HUES64 (cell line): ENCODE results near the gene C16orf74.

ENCODE experiments used
- H3K27ac ChIP-seq: 2 replicates; pipeline ENCODE4 v1.7.0; 2013; ENCODE audit warnings: low read depth, low read length, inconsistent platforms
- H3K27me3 ChIP-seq: 2 replicates; pipeline ENCODE4 v1.6.1; 2013; ENCODE audit warnings: mild to moderate bottlenecking, low read length; ENCODE audit not compliant: insufficient read depth
- H3K36me3 ChIP-seq: 2 replicates; pipeline ENCODE4 v1.6.1; 2013; ENCODE audit warnings: mild to moderate bottlenecking, low read length; ENCODE audit not compliant: insufficient read depth
- H3K4me1 ChIP-seq: 2 replicates; pipeline ENCODE4 v1.6.1; 2013; ENCODE audit warnings: mild to moderate bottlenecking, low read length, moderate library complexity; ENCODE audit not compliant: insufficient read depth
- H3K4me3 ChIP-seq: 2 replicates; pipeline ENCODE4 v1.5.1; 2013; ENCODE audit warnings: mild to moderate bottlenecking, low read length, moderate library complexity
- H3K9ac ChIP-seq: 2 replicates; pipeline ENCODE4 v1.6.1; 2013; ENCODE audit warnings: mild to moderate bottlenecking, low read depth, low read length
- H3K9me3 ChIP-seq: 2 replicates; pipeline ENCODE4 v1.6.1; 2013; ENCODE audit warnings: low read depth, low read length; ENCODE audit not compliant: insufficient read depth
- WGBS: fragments of 150-250, 120-280 bp; methylation state at CpG from one replicate; pipeline ENCODE4 v1.1.7; 2013; ENCODE audit warnings: missing lambda C conversion rate; 5-methylcytosine and 5-hydroxymethylcytosine counted together

Gene C16orf74

DNA sequence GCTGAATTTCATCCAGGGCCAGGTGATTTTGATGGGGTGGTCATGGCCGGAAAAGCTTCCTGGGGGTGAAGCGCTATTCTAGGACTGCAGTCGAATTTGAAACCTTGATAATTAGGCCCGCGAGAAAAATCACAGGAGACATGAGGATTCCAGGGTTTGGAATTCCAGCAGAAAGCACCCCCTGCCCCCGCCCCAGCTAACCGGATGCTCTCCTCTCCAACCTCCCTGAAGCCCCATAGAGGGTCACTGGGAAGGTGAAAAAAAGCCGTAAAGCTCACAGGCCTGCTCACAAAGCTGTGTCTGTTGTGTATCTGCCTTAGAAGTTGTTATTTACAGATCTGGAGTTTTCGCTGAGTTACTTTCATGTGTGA, 61.0 kb downstream of the C16orf74 start:
- Histone ChIP-seq H3K27ac (no peak overlapping the region), H3K9ac (no peak overlapping the region), H3K4me3 (no peak overlapping the region), H3K27me3 (0 out of 2 replicates have a peak, but pooled peaks cover 6% of the 10 kb centered on the region), H3K4me1 (no peaks in the 10 kb centered on the region), H3K9me3 (no peaks in the 10 kb centered on the region), H3K36me3 (peaks cover 13% of the 10 kb centered on the region; the same call in 1 of the 2 replicates)
- WGBS, result 65% methylated on average over 9 of the region's 9 CpGs

GRCh38 chr16:85689285-85689949, 61.5 kb downstream of the C16orf74 start:
- H3K4me1 ChIP-seq, result no peaks in the 10 kb centered on the region
- peak overlapping the region; percentile 46 for H3K4me3 ChIP-seq
- WGBS, result 52% methylated on average over 27 of the region's 27 CpGs
- H3K36me3 ChIP-seq, result peaks cover 15% of the 10 kb centered on the region
- no peak overlapping the region for H3K27ac ChIP-seq
- 0 out of 2 replicates have a peak, but pooled peaks cover 6% of the 10 kb centered on the region for H3K27me3 ChIP-seq
- no peaks in the 10 kb centered on the region for H3K9me3 ChIP-seq
- H3K9ac ChIP-seq, result no peak overlapping the region

- no peaks in the 10 kb centered on the region for H3K9me3 ChIP-seq
- peak within 1 kb of the TSS; percentile 89 for H3K27ac ChIP-seq
- WGBS, result 1% methylated on average over 86 of the region's 86 CpGs
- peaks cover 21% of the 10 kb centered on the region for H3K36me3 ChIP-seq
- H3K4me1 ChIP-seq, result no peaks in the 10 kb centered on the region
- H3K4me3 ChIP-seq, result peak within 1 kb of the TSS; percentile 93
- peak within 1 kb of the TSS; percentile 96 for H3K9ac ChIP-seq
- 0 out of 2 replicates have a peak, but pooled peaks cover 6% of the 10 kb centered on the region for H3K27me3 ChIP-seq
These were observed 62.2 kb downstream of the C16orf74 start, which contains the start of gene GINS2 for GRCh38 chr16:85688586-85689284. GINS2 (minus strand) TSS chr16:85688954; CDS start chr16:85688898, 56 bp downstream.

GRCh38 chr16:85687651-85688471, 63.0 kb downstream of the C16orf74 start:
- Histone ChIP-seq H3K9ac (peak overlapping the region; percentile 96), H3K36me3 (peaks cover 24% of the 10 kb centered on the region), H3K27me3 (0 out of 2 replicates have a peak, but pooled peaks cover 6% of the 10 kb centered on the region), H3K4me3 (peak overlapping the region; percentile 93), H3K27ac (no peak overlapping the region; the same call in 1 of the 2 replicates), H3K9me3 (no peaks in the 10 kb centered on the region), H3K4me1 (no peaks in the 10 kb centered on the region)
- 80% methylated on average over 48 of the region's 49 CpGs for WGBS

DNA sequence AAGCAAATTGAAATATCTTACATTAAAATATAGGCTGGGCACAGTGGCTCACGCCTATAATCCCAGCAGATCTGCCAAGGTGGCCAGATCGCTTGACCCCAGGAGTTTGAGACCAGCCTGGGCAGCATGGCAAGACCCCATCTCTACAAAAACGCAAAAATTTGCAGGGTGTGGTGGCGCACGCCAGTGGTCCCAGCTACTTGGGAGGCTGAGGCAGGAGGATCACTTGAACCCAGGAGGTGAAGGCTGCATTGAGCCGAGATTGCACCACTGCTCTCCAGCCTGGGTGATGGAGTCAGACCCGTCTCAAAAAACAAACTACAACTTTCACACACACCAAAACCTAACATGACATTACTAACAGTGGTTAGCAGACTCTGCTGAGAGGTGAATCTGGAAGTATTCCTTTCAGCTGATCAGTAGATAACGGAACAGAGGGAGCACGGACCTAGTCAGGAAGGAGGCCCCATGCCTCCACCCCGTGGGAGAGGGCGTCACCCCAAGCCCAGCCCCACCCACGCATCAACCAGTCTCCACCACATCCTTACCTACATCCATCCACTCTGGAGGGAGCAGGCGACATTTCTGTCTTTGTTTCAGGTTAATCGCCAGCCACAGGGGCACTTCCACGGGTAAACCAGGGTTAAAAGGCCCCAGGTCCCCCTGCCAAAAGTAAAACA, 63.8 kb downstream of the C16orf74 start:
- peaks cover 27% of the 10 kb centered on the region for H3K36me3 ChIP-seq
- H3K27me3 ChIP-seq, result 0 out of 2 replicates have a peak, but pooled peaks cover 6% of the 10 kb centered on the region
- H3K9me3 ChIP-seq, result no peaks in the 10 kb centered on the region
- H3K4me1 ChIP-seq, result no peaks in the 10 kb centered on the region
- WGBS, result 86% methylated on average over 15 of the region's 15 CpGs
- H3K27ac ChIP-seq, result no peak overlapping the region
- peak overlapping the region; percentile 93; the same call in 1 of the 2 replicates for H3K4me3 ChIP-seq
- H3K9ac ChIP-seq, result no peak overlapping the region

GRCh38 chr16:85685251-85685650, 65.6 kb downstream of the C16orf74 start:
- Histone ChIP-seq H3K4me1 (no peaks in the 10 kb centered on the region), H3K27ac (no peak overlapping the region)

DNA sequence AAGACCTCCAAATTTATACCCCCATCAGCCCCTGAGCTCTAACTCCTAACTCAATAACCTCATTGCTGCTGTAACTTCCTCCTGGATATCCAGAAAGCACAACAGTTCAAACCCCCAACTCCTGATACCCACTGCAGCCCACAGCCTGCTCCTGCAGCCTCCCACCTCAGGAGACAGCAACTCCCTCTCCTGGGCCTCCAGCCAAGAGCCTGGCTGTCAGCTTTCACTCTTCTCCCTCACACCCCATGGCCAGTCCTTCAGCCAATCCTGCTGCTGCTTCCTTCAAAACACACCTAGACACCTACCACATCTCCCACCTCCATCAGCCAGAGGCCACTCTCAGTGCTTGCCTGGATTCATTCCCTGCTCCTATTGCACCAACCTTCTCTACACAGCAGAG, 67.5 kb downstream of the C16orf74 start:
- Histone ChIP-seq H3K27me3 (no peaks in the 10 kb centered on the region), H3K9me3 (no peaks in the 10 kb centered on the region), H3K36me3 (peaks cover 62% of the 10 kb centered on the region), H3K4me1 (no peaks in the 10 kb centered on the region), H3K27ac (no peak overlapping the region), H3K4me3 (no peak overlapping the region), H3K9ac (no peak overlapping the region)

More at GRCh38 chr16:85685251-85685650, 65.6 kb downstream of the C16orf74 start:
- H3K4me3 ChIP-seq, result no peak overlapping the region
- no peak overlapping the region for H3K9ac ChIP-seq
- H3K27me3 ChIP-seq, result 0 out of 2 replicates have a peak, but pooled peaks cover 6% of the 10 kb centered on the region
- WGBS, result 92% methylated on average over 2 of the region's 2 CpGs
- H3K9me3 ChIP-seq, result no peaks in the 10 kb centered on the region
- H3K36me3 ChIP-seq, result peaks cover 43% of the 10 kb centered on the region

GRCh38 chr16:85682516-85682915, 68.4 kb downstream of the C16orf74 start:
- no peak overlapping the region for H3K4me3 ChIP-seq
- no peak overlapping the region for H3K27ac ChIP-seq
- H3K27me3 ChIP-seq, result no peaks in the 10 kb centered on the region
- H3K36me3 ChIP-seq, result peaks cover 70% of the 10 kb centered on the region
- no peak overlapping the region for H3K9ac ChIP-seq
- no peaks in the 10 kb centered on the region for H3K4me1 ChIP-seq
- no peaks in the 10 kb centered on the region for H3K9me3 ChIP-seq
- WGBS, result 82% methylated on average over 9 of the region's 9 CpGs

- no peak overlapping the region for H3K9ac ChIP-seq
- H3K27me3 ChIP-seq, result no peaks in the 10 kb centered on the region
- H3K4me1 ChIP-seq, result no peaks in the 10 kb centered on the region
- no peak overlapping the region for H3K4me3 ChIP-seq
- no peak overlapping the region for H3K27ac ChIP-seq
- no peaks in the 10 kb centered on the region for H3K9me3 ChIP-seq
- 93% methylated on average over 8 of the region's 8 CpGs for WGBS
- H3K36me3 ChIP-seq, result peaks cover 75% of the 10 kb centered on the region
These were observed 69.6 kb downstream of the C16orf74 start for GRCh38 chr16:85681255-85681654.

DNA sequence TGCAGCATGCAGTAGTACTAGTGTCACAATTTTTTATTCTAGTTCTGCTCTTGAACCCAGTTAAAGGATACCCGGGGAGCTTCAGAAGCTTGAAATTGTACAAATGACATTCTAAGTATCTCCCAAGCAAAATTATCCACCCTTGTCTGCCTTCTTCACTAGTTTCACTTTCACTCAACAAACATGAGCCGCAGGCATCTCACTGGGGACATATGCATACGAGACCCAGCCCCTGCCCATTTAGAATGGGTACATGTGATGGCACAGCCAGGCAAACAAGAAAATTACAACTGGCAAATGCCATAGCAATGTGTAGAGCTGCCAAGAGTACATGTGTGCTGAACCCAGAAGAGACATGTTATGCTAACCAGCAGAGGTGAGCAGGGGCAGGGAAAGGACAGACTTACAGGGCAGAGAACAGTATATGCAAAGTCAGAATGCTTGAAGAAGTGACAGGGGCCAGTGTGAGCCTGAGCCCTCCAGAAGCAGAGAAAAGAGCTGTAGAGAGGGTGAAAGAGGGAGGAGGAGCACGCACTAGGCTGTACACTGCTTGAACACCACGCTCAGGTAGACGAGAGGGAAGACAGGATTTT, 70.4 kb downstream of the C16orf74 start:
- Histone ChIP-seq H3K27ac (no peak overlapping the region), H3K4me1 (no peaks in the 10 kb centered on the region), H3K4me3 (no peak overlapping the region), H3K9ac (no peak overlapping the region), H3K9me3 (no peaks in the 10 kb centered on the region), H3K36me3 (peaks cover 82% of the 10 kb centered on the region), H3K27me3 (no peaks in the 10 kb centered on the region)
- 92% methylated on average over 6 of the region's 6 CpGs for WGBS
